A549 (cell line): ENCODE results near the gene PTPRF. TPM values are rescaled to one million over a fixed set of nuclear protein-coding genes. Genes with fewer than 3 reads are reported as not detected.

Experiments
- ATAC-seq, 2 experiments: fragments of 200-7000 bp in 1 of 2; fragments of >200 bp in 1 of 2; cut with Nextera tagmentation in 1 of 2; cut with Tn5 transposase in 1 of 2; 3 replicates each; pipeline versions ENCODE4 v1.8.0 to v1.9.1; 2018 to 2020; ENCODE audit warnings: mild to moderate bottlenecking in 1 of 2, moderate library complexity in 1 of 2
- CTCF ChIA-PET: fragments of 300-600 bp; sonication (Branson Sonifier 250); formaldehyde crosslinking; extraction: SDS; loops from one replicate; lab custom pipeline; 2021; ENCODE audit warnings: antibody characterized with exemption, inconsistent platforms; lab: Yijun Ruan, JAX
- POLR2A ChIA-PET: fragments of 350-600 bp; formaldehyde crosslinking; extraction: SDS; loops from one replicate; lab custom pipeline; 2021; ENCODE audit warnings: antibody characterized with exemption, inconsistent platforms; lab: Yijun Ruan, JAX
- DNase-seq, 2 experiments: peaks; one replicate each; pipeline versions ENCODE4 v3.0.0 to v3.0.0-alpha.2; 2011 to 2016; ENCODE audit warnings: low read depth in 1 of 2, low spot score in 1 of 2
- FAIRE-seq: peaks from 2 replicates; lab custom pipeline; 2011; peaks lifted over from hg19 to GRCh38; lab: Jason Lieb, UNC
- H3K27ac ChIP-seq, 2 experiments: fragments of >200 bp; sonication (Bioruptor Twin); formaldehyde crosslinking; 3 replicates each; pipeline ENCODE4 v1.5.1; 2016 to 2017
- H3K4me1 ChIP-seq: fragments of >200 bp; sonication (Bioruptor Twin); formaldehyde crosslinking; 3 replicates; pipeline ENCODE4 v1.6.1; 2016
- H3K4me2 ChIP-seq: fragments of >200 bp; sonication (Bioruptor Twin); formaldehyde crosslinking; 3 replicates; pipeline ENCODE4 v1.6.1; 2016
- H3K4me3 ChIP-seq: fragments of >200 bp; sonication (Bioruptor Twin); formaldehyde crosslinking; 3 replicates; pipeline ENCODE4 v1.5.1; 2016
- H3K9me3 ChIP-seq: fragments of >200 bp; sonication (Bioruptor Twin); formaldehyde crosslinking; 3 replicates; pipeline ENCODE4 v1.6.1; 2016
- BCL3 ChIP-seq: fragments of >200 bp; sonication (Bioruptor Twin); formaldehyde crosslinking; IDR thresholded peaks from 3 replicates; pipeline ENCODE4 v1.6.1; 2016
- CBX2 ChIP-seq: fragments of 200-600 bp; sonication (generic); IDR thresholded peaks from 2 replicates; pipeline ENCODE4 v1.6.1; 2016; ENCODE audit warnings: low read depth, mild to moderate bottlenecking, borderline replicate concordance
- CBX8 ChIP-seq: fragments of 200-600 bp; sonication (generic); IDR thresholded peaks from 2 replicates; pipeline ENCODE4 v1.6.1; 2016
- CEBPB ChIP-seq, 2 experiments: fragments of >200 bp in 1 of 2; sonication (Bioruptor Twin) in 1 of 2; formaldehyde crosslinking in 1 of 2; IDR thresholded peaks; 2 replicates each; pipeline ENCODE4 v1.6.1; 2012 to 2016
- CHD2 ChIP-seq: fragments of 150-350 bp; IDR thresholded peaks from 2 replicates; pipeline ENCODE4 v1.6.1; 2014; ENCODE audit warnings: low read length; ENCODE audit not compliant: partially characterized antibody
- FOSB ChIP-seq: fragments of 250-450 bp; sonication (Bioruptor Pico); IDR thresholded peaks from 2 replicates; pipeline ENCODE4 v1.5.0; 2020; ENCODE audit warnings: mild to moderate bottlenecking, moderate library complexity
- FOSL2 ChIP-seq, 2 experiments: fragments of 450-650 bp in 1 of 2; fragments of >200 bp in 1 of 2; sonication (Bioruptor Twin) in 1 of 2; formaldehyde crosslinking; IDR thresholded peaks; 2 replicates each; pipeline versions ENCODE4 v1.5.0 to v1.6.1; 2016 to 2020; ENCODE audit warnings: mild to moderate bottlenecking in 1 of 2, moderate library complexity in 1 of 2
- HES2 ChIP-seq: fragments of >200 bp; sonication (Bioruptor Twin); formaldehyde crosslinking; IDR thresholded peaks from 2 replicates; pipeline ENCODE4 v1.6.1; 2016
- HOXB13 ChIP-seq: fragments of 250-450 bp; sonication (Bioruptor Pico); IDR thresholded peaks from 2 replicates; pipeline ENCODE4 v1.5.0; 2020; ENCODE audit warnings: low read depth, mild to moderate bottlenecking, moderate library complexity
- JUN ChIP-seq, 2 experiments: fragments of >200 bp; sonication (Bioruptor Twin); formaldehyde crosslinking; IDR thresholded peaks; 2 replicates in 1 of 2; 3 replicates in 1 of 2; pipeline ENCODE4 v1.6.1; 2016 to 2017
- MAFK ChIP-seq: fragments of 450-650 bp; IDR thresholded peaks from 2 replicates; pipeline ENCODE4 v1.6.1; 2014; ENCODE audit not compliant: partially characterized antibody
- MAX ChIP-seq: IDR thresholded peaks from 2 replicates; pipeline ENCODE4 v1.6.1; 2012
- MYC ChIP-seq: IDR thresholded peaks from 2 replicates; pipeline ENCODE4 v1.6.1; 2012; ENCODE audit warnings: mild to moderate bottlenecking, inconsistent platforms, low read length, improper control_type of control experiment, borderline replicate concordance
- NPAS2 ChIP-seq: fragments of 250-450 bp; sonication (Bioruptor Pico); IDR thresholded peaks from 2 replicates; pipeline ENCODE4 v1.8.0; 2022; ENCODE audit warnings: mild to moderate bottlenecking, moderate library complexity, borderline replicate concordance
- PBX3 ChIP-seq: IDR thresholded peaks from 2 replicates; pipeline ENCODE4 v1.6.1; 2012
- PHF8 ChIP-seq: fragments of 200-600 bp; sonication (generic); IDR thresholded peaks from 2 replicates; pipeline ENCODE4 v1.6.1; 2016; ENCODE audit warnings: low read depth, mild to moderate bottlenecking, antibody characterized with exemption, moderate library complexity, borderline replicate concordance
- POLR2A ChIP-seq: IDR thresholded peaks from 2 replicates; pipeline ENCODE4 v1.6.1; 2012; ENCODE audit warnings: mild to moderate bottlenecking, low read length
- RCOR1 ChIP-seq: fragments of 150-350 bp; IDR thresholded peaks from 2 replicates; pipeline ENCODE4 v1.6.1; 2014; ENCODE audit warnings: antibody characterized with exemption, low read length, low read depth
- REST ChIP-seq: fragments of 200-600 bp; sonication (generic); IDR thresholded peaks from 2 replicates; pipeline ENCODE4 v1.6.1; 2016; ENCODE audit warnings: antibody characterized with exemption, mild to moderate bottlenecking, moderate library complexity
- TFCP2L1 ChIP-seq: fragments of 250-450 bp; sonication (Bioruptor Pico); IDR thresholded peaks from 2 replicates; pipeline ENCODE4 v1.5.0; 2021; ENCODE audit warnings: mild to moderate bottlenecking
- TP53 ChIP-seq: fragments of 250-450 bp; sonication (Bioruptor Pico); IDR thresholded peaks from 2 replicates; pipeline ENCODE4 v1.5.0; 2021; ENCODE audit warnings: mild to moderate bottlenecking, moderate library complexity
- ZFP36 ChIP-seq: fragments of 450-650 bp; IDR thresholded peaks from 2 replicates; pipeline ENCODE4 v1.6.1; 2014; ENCODE audit warnings: borderline replicate concordance; ENCODE audit not compliant: partially characterized antibody
- WGBS: methylation state at CpG from one replicate; pipeline ENCODE4 v1.1.6; 2017; ENCODE audit errors: missing lambda C conversion rate; 5-methylcytosine and 5-hydroxymethylcytosine counted together
- polyA plus RNA-seq, 4 experiments: library from polyadenylated mRNA; depleted of rRNA in 3 of 4; stranded (reverse); fragments of >200 nt; fragmentation: RNase III in 1 of 4; extraction: RNeasy Plus Mini Kit Qiagen cat#74134 plus additional on column Dnase treatment in 1 of 4; gene quantifications; 2 replicates in 3 of 4; 3 replicates in 1 of 4; pipeline ENCODE4 v1.2.3, GENCODE V29; 2011 to 2017

PTPRF gene
- polyA plus RNA-seq, 2 of the 4 experiments (the other 2 are of a cell fraction), result 68.5 to 96.5 TPM

- POLR2A ChIA-PET, result interaction anchor here (1.2 kb wide), 1 partner anchor 194 kb away, joined by 3 read pairs; the partner anchor contains the start of gene HYI
- peaks cover 20% of the 10 kb centered on the region; the same call in 1 of the 3 replicates for H3K4me1 ChIP-seq
- no peak overlapping the region for H3K27ac ChIP-seq
- 82% methylated on average over 7 of the region's 7 CpGs for WGBS
- H3K4me3 ChIP-seq, result no peak overlapping the region
- CTCF ChIA-PET, result no interaction called here
- TF ChIP-seq MAFK (peak; percentile 61), FOSL2 (IDR thresholded peaks at IDR 0.05) (no peak), FOSL2 (CRISPR knock-in tag; IDR thresholded peaks at IDR 0.05) (no peak), HES2 (no peak), REST (no peak), ZFP36 (no peak)
- peak in 1 of 2 experiments; percentile 44 for DNase-seq
- ATAC-seq, result no peak
- FAIRE-seq, result no peak
- H3K9me3 ChIP-seq, result no peaks in the 10 kb centered on the region
- H3K4me2 ChIP-seq, result peak overlapping the region; percentile 66
Observed at GRCh38 chr1:43648221-43648847, 117.7 kb downstream of the PTPRF start.

GRCh38 chr1:43648876-43649477 lies 118.3 kb downstream of the PTPRF start:
- POLR2A ChIA-PET, result interaction anchor here (1.0 to 2.3 kb wide), 6 partner anchors 13 to 281 kb away, joined by 3 to 24 read pairs (median 6); partner anchors contain the start of genes ELOVL1 and HYI
- CTCF ChIA-PET, result interaction anchor here (0.9 to 1.4 kb wide), 3 partner anchors 15 to 422 kb away, joined by 3 to 6 read pairs (median 4); no protein-coding TSS in a partner anchor
- Histone ChIP-seq H3K4me3 (peak overlapping the region; percentile 84), H3K27ac (peak overlapping the region; percentile 86 to 93), H3K4me2 (peak overlapping the region; percentile 66), H3K4me1 (peaks cover 20% of the 10 kb centered on the region; the same call in 1 of the 3 replicates), H3K9me3 (no peaks in the 10 kb centered on the region)
- TF ChIP-seq BCL3, result no peak
- TF ChIP-seq JUN (IDR thresholded peaks at IDR 0.05), result no peak
- TF ChIP-seq RCOR1, result no peak
- TF ChIP-seq NPAS2 (CRISPR knock-in tag), result no peak
- no peak for TF ChIP-seq CBX8
- TF ChIP-seq POLR2A, result no peak
- TF ChIP-seq CBX2, result no peak
- no peak for TF ChIP-seq MYC
- DNase-seq (no peak), FAIRE-seq (no peak), ATAC-seq (no peak)
- 36% methylated on average over 17 of the region's 19 CpGs for WGBS

GRCh38 chr1:43650310-43651085 lies 119.8 kb downstream of the PTPRF start:
- Histone ChIP-seq H3K9me3 (no peaks in the 10 kb centered on the region), H3K4me1 (peaks cover 20% of the 10 kb centered on the region; the same call in 1 of the 3 replicates), H3K4me2 (peak overlapping the region; percentile 89), H3K4me3 (peak overlapping the region; percentile 84), H3K27ac (peak overlapping the region; percentile 93)
- FAIRE-seq (no peak), DNase-seq (peak; percentile 97 to 99), ATAC-seq (peak; percentile 88 to 89)
- CTCF ChIA-PET, result interaction anchor here (0.7 to 1.4 kb wide), 5 partner anchors 10 to 124 kb away, joined by 3 to 4 read pairs (median 3); no protein-coding TSS in a partner anchor
- POLR2A ChIA-PET, result interaction anchor here (0.7 to 2.3 kb wide), 25 partner anchors 8 to 444 kb away, joined by 3 to 24 read pairs (median 5); partner anchors contain the start of genes ATP6V0B, ELOVL1, PTPRF and ST3GAL3
- 2% methylated on average over 27 of the region's 33 CpGs for WGBS
- peak; percentile 78; the same call in 1 of the 2 replicates for TF ChIP-seq PBX3
- no peak for TF ChIP-seq TFCP2L1 (CRISPR knock-in tag)
- TF ChIP-seq PHF8, result peak; percentile 98
- no peak for TF ChIP-seq CBX8
- TF ChIP-seq JUN (IDR thresholded peaks at IDR 0.05), result peak in 1 of 2 experiments; percentile 74; a peak in 3 of 5 replicates
- peak in 1 of 2 experiments; percentile 47; a peak in 2 of 4 replicates for TF ChIP-seq CEBPB (IDR thresholded peaks at IDR 0.05)
- no peak for TF ChIP-seq MAX
- TF ChIP-seq TP53, result 0 out of 2 replicates have a peak, but pooled peaks have one; percentile 64
- TF ChIP-seq CHD2, result peak; percentile 52
- TF ChIP-seq HOXB13, result no peak
- peak; percentile 49; the same call in 1 of the 2 replicates for TF ChIP-seq FOSB (CRISPR knock-in tag)
- peak; percentile 99 for TF ChIP-seq POLR2A
